GM10266 (cell line): ENCODE results near the gene HTD2.

Experiments used
- DNase-seq: peaks from one replicate; pipeline ENCODE4 v3.0.0; 2012; ENCODE audit errors: extremely low spot score
- CTCF ChIP-seq: IDR thresholded peaks from 2 replicates; pipeline ENCODE4 v1.5.1; 2012; ENCODE audit warnings: mild to moderate bottlenecking, low read depth; ENCODE audit not compliant: control insufficient read depth, insufficient read depth; ENCODE audit errors: missing control alignments

HTD2 gene

GRCh38 chr3:58359621-58360020, 53.3 kb downstream of the HTD2 start:
- TF ChIP-seq CTCF, result no peak
- DNase-seq, result no peak

GRCh38 chr3:58361866-58362265, 55.5 kb downstream of the HTD2 start:
- no peak for DNase-seq
- TF ChIP-seq CTCF, result no peak

- no peak for DNase-seq
- TF ChIP-seq CTCF, result no peak
Measured at GRCh38 chr3:58366699-58367098, 60.4 kb downstream of the HTD2 start.

- TF ChIP-seq CTCF, result no peak
- DNase-seq, result no peak
Measured at GRCh38 chr3:58369038-58369437, 62.7 kb downstream of the HTD2 start.
